Measurements from ENCODE around the gene UBR4. TPM values are rescaled to one million over a fixed set of nuclear protein-coding genes. Genes with fewer than 3 reads are reported as not detected.

The UBR4 gene
- total RNA-seq, 4 donors from 2014 or later: 214 to 324 (median 272) TPM

DNA sequence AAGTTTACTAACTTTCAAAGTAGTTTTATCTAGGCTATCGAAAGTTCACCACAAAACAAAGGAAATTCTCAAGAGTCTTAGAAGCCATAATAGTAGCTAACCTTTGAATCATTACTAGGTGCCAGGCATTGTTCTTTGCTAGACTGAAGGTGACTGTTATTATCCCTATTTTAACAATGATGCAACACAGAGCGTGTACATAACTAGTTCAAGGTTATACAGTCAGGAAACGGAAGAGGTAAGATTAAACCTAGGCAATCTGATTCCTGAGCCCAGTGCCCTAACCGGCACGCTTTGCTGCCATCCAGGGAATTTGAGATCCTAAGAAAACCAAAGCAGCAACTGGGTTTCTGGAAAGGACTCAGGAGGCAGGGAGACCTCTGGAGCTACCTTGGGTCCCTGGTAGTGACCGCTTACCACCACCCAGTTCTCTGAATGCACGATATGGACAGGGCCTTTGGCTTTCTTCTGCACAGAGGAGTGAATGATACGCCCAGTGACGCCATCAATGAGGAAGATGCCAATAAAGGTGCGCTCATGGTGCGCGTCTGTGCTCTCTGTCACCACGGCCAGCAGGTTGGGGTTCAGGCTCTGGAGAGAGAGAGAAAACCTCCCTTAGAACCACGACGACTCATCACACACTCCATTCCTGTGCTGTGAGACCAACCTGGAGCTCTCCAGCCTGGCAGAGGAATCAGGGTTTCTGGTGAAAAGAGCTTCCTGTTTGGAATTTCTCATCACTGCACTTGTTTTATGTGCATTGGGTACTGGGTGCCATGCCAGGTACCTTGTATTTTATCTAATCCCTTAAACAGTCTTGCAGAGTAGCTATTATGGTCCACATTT is 13.1 kb upstream of the UBR4 start:
- H3K27ac ChIP-seq: no peak overlapping the region
- H3K27me3 ChIP-seq: no peaks in the 10 kb centered on the region
- peaks cover 100% of the 10 kb centered on the region for H3K36me3 ChIP-seq
- 89% methylated on average over 13 of the region's 15 CpGs for WGBS
- TF ChIP-seq, protein P1, sequence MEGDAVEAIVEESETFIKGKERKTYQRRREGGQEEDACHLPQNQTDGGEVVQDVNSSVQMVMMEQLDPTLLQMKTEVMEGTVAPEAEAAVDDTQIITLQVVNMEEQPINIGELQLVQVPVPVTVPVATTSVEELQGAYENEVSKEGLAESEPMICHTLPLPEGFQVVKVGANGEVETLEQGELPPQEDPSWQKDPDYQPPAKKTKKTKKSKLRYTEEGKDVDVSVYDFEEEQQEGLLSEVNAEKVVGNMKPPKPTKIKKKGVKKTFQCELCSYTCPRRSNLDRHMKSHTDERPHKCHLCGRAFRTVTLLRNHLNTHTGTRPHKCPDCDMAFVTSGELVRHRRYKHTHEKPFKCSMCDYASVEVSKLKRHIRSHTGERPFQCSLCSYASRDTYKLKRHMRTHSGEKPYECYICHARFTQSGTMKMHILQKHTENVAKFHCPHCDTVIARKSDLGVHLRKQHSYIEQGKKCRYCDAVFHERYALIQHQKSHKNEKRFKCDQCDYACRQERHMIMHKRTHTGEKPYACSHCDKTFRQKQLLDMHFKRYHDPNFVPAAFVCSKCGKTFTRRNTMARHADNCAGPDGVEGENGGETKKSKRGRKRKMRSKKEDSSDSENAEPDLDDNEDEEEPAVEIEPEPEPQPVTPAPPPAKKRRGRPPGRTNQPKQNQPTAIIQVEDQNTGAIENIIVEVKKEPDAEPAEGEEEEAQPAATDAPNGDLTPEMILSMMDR (IDR thresholded peaks at IDR 0.05): no peak
- TF ChIP-seq EP300 (IDR thresholded peaks at IDR 0.05) (no peak), POLR2AphosphoS5 (IDR thresholded peaks at IDR 0.05) (no peak), POLR2A (IDR thresholded peaks at IDR 0.05) (no peak)
- no peak for DNase-seq (ENCODE audit: low spot score in 2 of 2)
- H3K9me3 ChIP-seq: no peaks in the 10 kb centered on the region
- no peak overlapping the region for H3K4me3 ChIP-seq
- no peaks in the 10 kb centered on the region for H3K4me1 ChIP-seq

DNA sequence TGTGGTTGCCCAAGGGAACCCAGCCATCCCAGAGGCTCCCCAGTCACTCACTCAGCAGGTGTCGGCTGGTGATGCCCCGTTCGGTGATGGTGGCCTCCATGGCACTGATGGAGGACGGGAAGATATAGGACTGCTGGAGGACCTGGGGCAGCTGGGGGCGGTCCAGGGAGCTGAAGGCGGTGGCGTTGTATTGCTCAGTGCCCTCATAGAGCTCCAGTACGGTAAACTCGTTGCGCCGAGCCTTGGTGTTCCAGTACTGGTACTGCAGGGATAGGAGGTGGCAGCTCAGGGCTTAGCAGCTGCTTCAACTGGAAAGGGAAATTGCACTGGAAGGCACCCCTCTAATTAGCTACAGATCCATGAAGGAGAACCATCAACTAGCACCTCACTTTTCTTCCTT is 12.5 kb upstream of the UBR4 start:
- Histone ChIP-seq H3K27me3 (no peaks in the 10 kb centered on the region), H3K27ac (no peak overlapping the region), H3K4me1 (no peaks in the 10 kb centered on the region), H3K36me3 (peaks cover 99% of the 10 kb centered on the region), H3K4me3 (no peak overlapping the region), H3K9me3 (no peaks in the 10 kb centered on the region)
- TF ChIP-seq EP300 (IDR thresholded peaks at IDR 0.05): no peak
- no peak for TF ChIP-seq POLR2A (IDR thresholded peaks at IDR 0.05)
- TF ChIP-seq POLR2AphosphoS5 (IDR thresholded peaks at IDR 0.05): no peak
- TF ChIP-seq, protein P1 (IDR thresholded peaks at IDR 0.05): no peak
- DNase-seq (ENCODE audit: low spot score in 2 of 2): no peak
- 97% methylated on average over 10 of the region's 11 CpGs for WGBS

DNA sequence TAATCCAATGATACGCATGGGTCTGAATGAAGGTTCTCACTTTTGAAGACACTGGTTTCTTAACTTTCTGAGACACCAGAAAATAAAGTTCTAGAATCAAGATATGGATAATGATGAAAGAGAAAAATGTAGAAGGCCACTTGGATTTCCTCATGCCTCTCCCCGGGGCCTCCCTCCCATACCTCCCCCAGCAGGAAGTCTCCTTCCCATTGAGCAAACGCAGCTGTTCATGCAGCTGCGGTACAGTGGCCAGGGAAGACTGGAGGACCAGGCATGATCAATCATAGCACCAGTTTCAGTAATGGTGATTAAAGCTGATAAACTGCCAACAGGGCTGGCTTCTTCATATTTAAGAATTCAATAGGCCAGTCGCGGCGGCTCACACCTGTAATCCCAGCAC is 10.9 kb upstream of the UBR4 start:
- Histone ChIP-seq H3K27ac (no peak overlapping the region), H3K4me1 (no peaks in the 10 kb centered on the region), H3K4me3 (no peak overlapping the region), H3K9me3 (no peaks in the 10 kb centered on the region), H3K27me3 (no peaks in the 10 kb centered on the region), H3K36me3 (peaks cover 94% of the 10 kb centered on the region)
- no peak for DNase-seq (ENCODE audit: low spot score in 2 of 2)
- no peak for TF ChIP-seq POLR2A (IDR thresholded peaks at IDR 0.05)
- no peak for TF ChIP-seq EP300 (IDR thresholded peaks at IDR 0.05)
- TF ChIP-seq, protein P1 (IDR thresholded peaks at IDR 0.05): no peak
- no peak for TF ChIP-seq POLR2AphosphoS5 (IDR thresholded peaks at IDR 0.05)
- 87% methylated on average over 7 of the region's 7 CpGs for WGBS

DNA sequence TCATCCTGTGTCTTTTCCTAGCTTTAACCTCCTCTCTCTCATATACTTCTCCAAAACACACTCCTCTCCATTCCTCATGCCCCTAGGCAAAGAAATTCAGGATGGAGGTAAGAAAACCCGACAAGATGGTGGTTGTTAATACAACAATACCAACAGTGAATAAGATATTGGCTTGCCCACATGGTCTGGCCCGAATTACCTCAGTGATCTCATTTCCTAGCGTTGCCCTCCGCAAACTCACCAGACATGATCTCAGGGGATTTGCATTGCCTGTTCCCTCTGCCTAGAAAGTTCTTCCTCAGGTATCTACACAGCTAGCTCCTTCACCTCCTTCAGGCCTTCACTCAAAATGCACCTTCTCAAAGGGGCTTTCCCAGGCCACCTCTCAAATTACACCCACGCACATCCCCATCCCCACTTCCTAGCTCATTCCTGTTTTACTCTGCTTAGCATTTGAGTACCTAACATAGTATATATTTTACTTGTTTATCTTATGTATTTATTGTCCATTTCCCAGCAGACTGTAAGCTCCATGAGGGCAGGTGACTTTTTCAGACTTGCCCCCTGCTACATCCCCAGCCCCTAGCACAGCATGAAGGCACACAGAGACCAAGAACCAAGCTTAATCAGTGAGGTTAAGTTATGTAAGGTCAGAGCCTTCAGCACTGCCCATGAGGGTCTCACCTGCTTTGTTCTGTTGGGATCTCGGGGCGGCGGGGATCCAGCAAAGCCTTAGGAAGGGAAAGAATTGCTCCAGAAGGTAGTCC is 10.2 kb upstream of the UBR4 start:
- no peaks in the 10 kb centered on the region for H3K9me3 ChIP-seq
- H3K36me3 ChIP-seq: peaks cover 91% of the 10 kb centered on the region

More for the DNA sequence above, 10.2 kb upstream of the UBR4 start:
- Histone ChIP-seq H3K27ac (no peak overlapping the region), H3K4me3 (no peak overlapping the region), H3K4me1 (no peaks in the 10 kb centered on the region), H3K27me3 (no peaks in the 10 kb centered on the region)
- 89% methylated on average over 8 of the region's 8 CpGs for WGBS
- TF ChIP-seq POLR2A (IDR thresholded peaks at IDR 0.05): no peak
- TF ChIP-seq POLR2AphosphoS5 (IDR thresholded peaks at IDR 0.05): no peak
- TF ChIP-seq EP300 (IDR thresholded peaks at IDR 0.05): no peak
- TF ChIP-seq, protein P1 (IDR thresholded peaks at IDR 0.05): no peak
- DNase-seq (ENCODE audit: low spot score in 2 of 2): no peak

All from suprapubic skin (tissue), 4 donors.